ENCODE measurements around the gene WFDC2.

The WFDC2 gene

GRCh38 chr20:45497971-45498494 is 28.5 kb downstream of the WFDC2 start:
- H3K9me3 Mint-ChIP-seq: no peaks in the 10 kb centered on the region
- no peaks in the 10 kb centered on the region for H3K36me3 Mint-ChIP-seq (ENCODE audit: low read depth)
- H3K27me3 Mint-ChIP-seq (ENCODE audit: low read depth): peaks cover 16% of the 10 kb centered on the region
- H3K4me1 Mint-ChIP-seq (ENCODE audit: low read depth): no peaks in the 10 kb centered on the region
- H3K4me3 Mint-ChIP-seq: no peak overlapping the region
- H3K27ac Mint-ChIP-seq: no peak overlapping the region

GRCh38 chr20:45500022-45500421 is 30.5 kb downstream of the WFDC2 start:
- no peaks in the 10 kb centered on the region for H3K36me3 Mint-ChIP-seq (ENCODE audit: low read depth)
- H3K27me3 Mint-ChIP-seq (ENCODE audit: low read depth): peaks cover 19% of the 10 kb centered on the region
- H3K4me1 Mint-ChIP-seq (ENCODE audit: low read depth): no peaks in the 10 kb centered on the region
- no peaks in the 10 kb centered on the region for H3K9me3 Mint-ChIP-seq
- H3K4me3 Mint-ChIP-seq: no peak overlapping the region
- no peak overlapping the region for H3K27ac Mint-ChIP-seq

DNA sequence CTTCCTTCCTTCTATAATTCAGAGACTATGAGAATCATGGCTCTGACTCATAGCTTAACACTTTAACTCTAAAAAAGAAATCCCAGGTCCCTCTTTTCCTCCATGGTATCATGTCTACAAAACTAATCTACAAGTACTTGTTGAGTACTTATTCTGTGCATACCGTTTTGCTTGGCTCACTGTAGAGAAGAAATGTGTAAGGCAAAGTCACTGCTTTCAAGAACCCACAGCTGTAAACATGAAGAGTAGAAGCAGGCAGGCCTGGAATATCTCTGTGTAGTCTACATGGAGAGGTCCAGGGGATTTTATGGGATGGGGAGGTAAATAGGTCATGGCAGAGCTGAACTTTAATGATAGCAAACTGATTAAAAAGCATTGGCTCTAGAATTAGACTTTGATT is 32.0 kb downstream of the WFDC2 start:
- Mint-ChIP-seq H3K4me1 (ENCODE audit: low read depth) (no peaks in the 10 kb centered on the region), H3K36me3 (ENCODE audit: low read depth) (no peaks in the 10 kb centered on the region), H3K9me3 (no peaks in the 10 kb centered on the region), H3K4me3 (no peak overlapping the region), H3K27ac (no peak overlapping the region), H3K27me3 (ENCODE audit: low read depth) (peaks cover 22% of the 10 kb centered on the region)

GRCh38 chr20:45502561-45502960 is 33.0 kb downstream of the WFDC2 start:
- no peaks in the 10 kb centered on the region for H3K36me3 Mint-ChIP-seq (ENCODE audit: low read depth)
- no peak overlapping the region for H3K27ac Mint-ChIP-seq
- H3K27me3 Mint-ChIP-seq (ENCODE audit: low read depth): peaks cover 22% of the 10 kb centered on the region
- H3K4me3 Mint-ChIP-seq: no peak overlapping the region
- peaks cover 6% of the 10 kb centered on the region for H3K4me1 Mint-ChIP-seq (ENCODE audit: low read depth)
- no peaks in the 10 kb centered on the region for H3K9me3 Mint-ChIP-seq

DNA sequence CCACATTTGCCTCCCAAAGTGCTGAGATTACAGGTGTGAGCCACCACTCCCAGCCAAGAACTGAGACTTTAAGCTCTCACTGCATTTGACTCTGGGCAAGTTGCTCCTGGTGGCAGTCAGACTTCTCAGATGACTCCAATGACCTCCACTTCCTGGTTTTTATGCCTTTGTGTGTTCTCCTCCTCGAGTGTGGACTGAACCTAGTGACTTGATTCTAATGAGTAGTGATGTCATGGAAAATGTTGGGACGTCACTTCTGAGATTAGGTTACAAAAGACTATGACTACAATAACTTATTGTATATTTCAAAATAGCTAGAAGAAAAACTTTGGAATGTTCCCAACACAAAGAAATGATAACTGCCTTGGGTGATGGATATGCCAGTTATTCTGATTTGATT is 33.9 kb downstream of the WFDC2 start:
- no peaks in the 10 kb centered on the region for H3K36me3 Mint-ChIP-seq (ENCODE audit: low read depth)
- H3K4me3 Mint-ChIP-seq: no peak overlapping the region
- no peak overlapping the region for H3K27ac Mint-ChIP-seq
- no peaks in the 10 kb centered on the region for H3K9me3 Mint-ChIP-seq
- peaks cover 22% of the 10 kb centered on the region for H3K27me3 Mint-ChIP-seq (ENCODE audit: low read depth)
- H3K4me1 Mint-ChIP-seq (ENCODE audit: low read depth): peaks cover 6% of the 10 kb centered on the region

DNA sequence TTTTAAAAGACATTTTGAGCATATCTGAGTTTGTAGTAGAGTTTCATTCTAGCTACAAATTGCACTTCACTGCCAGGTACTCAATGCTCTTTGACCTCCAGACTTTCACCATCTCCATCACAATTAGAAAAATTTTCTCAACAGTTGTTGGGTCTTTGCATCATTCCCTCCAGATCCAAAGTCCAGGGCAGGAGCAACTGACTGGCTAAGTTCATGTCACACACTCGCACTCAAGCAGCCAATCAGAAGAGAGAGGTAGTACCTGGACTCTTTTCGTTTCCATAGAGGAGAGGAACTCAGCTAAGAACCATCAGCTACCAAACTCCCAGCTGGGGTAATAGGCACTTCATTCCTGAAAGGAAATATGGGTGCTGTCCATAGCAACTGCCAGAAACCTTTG is 36.8 kb downstream of the WFDC2 start:
- no peak overlapping the region for H3K27ac Mint-ChIP-seq
- H3K4me1 Mint-ChIP-seq (ENCODE audit: low read depth): peaks cover 6% of the 10 kb centered on the region
- H3K36me3 Mint-ChIP-seq (ENCODE audit: low read depth): no peaks in the 10 kb centered on the region
- H3K9me3 Mint-ChIP-seq: no peaks in the 10 kb centered on the region
- H3K4me3 Mint-ChIP-seq: no peak overlapping the region
- H3K27me3 Mint-ChIP-seq (ENCODE audit: low read depth): peaks cover 18% of the 10 kb centered on the region

DNA sequence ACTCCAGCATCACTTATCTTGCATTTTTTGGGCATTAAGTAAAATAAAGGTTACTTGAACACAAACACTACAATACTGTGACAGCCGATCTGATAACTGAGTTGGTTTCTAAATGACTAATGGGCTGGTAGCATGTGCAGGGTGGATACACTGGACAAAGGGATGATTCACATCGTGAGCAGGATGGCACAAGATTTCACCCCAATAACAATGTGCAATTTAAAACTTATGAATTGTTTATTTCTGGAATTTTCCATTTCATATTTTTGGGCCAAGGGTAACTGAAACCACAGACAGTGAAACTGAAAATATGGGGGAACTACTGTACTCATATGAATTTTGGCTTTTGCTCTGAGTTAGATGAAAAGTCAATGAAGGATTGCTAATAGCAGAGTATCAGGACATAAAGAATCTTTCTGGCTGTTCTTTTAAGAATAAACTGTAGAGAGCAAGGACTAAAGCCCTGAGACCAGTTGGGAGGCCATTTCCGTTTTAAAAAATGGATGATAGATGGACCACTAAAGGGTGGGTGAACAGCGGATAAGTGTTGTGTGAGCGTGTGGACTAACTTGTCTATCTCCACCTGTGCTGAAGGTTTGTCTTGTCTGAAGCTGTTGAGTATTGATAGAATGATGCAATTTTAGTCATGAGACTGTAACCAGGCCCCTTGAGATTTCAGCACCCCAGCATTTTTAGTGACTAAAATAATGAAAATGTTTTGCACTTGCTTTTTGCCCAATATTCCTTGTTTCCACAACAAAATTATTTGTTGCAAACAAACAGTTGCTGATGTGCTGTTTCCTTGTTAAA is 37.7 kb downstream of the WFDC2 start:
- no peaks in the 10 kb centered on the region for H3K36me3 Mint-ChIP-seq (ENCODE audit: low read depth)

DNA sequence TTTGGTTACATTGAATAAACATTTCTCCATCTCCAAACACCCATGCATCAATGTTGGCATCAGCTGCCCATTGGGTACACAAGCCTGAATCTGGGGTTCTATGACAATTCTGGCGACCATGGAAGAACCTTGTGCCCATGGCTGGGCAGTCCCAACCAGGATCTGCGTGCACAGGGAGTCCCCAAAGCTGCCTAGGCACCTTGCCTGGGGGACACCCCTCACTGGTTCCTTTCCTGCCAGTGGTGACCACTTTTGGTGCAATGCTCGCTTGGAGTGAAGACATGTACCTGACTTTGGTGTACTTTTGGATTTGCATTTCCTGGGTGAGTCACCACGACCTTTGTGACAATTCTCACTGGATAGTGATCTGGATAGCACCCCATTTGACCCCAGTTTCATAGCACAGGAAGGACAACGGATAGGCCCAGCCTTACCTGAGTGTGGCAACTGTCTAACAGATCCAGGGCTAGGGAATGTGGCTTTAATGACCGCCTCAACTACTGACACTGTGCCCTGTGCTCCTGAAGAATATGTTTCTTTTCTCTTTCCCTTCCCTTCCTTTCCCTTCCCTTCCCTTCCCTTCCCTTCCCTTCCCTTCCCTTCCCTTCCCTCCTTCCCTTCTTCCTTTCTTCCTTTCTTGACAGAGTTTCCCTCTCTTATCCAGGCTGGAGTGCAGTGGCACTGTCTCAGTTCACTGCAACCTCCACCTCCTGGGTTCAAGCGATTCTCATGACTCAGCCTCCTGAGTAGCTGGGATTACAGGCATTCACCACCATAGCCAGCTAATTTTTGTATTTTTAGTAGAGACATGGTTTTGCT is 38.7 kb downstream of the WFDC2 start:
- Mint-ChIP-seq H3K4me1 (ENCODE audit: low read depth) (peaks cover 6% of the 10 kb centered on the region), H3K27me3 (ENCODE audit: low read depth) (peaks cover 17% of the 10 kb centered on the region), H3K9me3 (no peaks in the 10 kb centered on the region), H3K36me3 (ENCODE audit: low read depth) (no peaks in the 10 kb centered on the region), H3K4me3 (no peak overlapping the region), H3K27ac (no peak overlapping the region)

More for the DNA sequence above, 37.7 kb downstream of the WFDC2 start:
- H3K9me3 Mint-ChIP-seq: no peaks in the 10 kb centered on the region
- H3K27me3 Mint-ChIP-seq (ENCODE audit: low read depth): peaks cover 18% of the 10 kb centered on the region
- no peak overlapping the region for H3K27ac Mint-ChIP-seq
- H3K4me3 Mint-ChIP-seq: no peak overlapping the region
- peaks cover 6% of the 10 kb centered on the region for H3K4me1 Mint-ChIP-seq (ENCODE audit: low read depth)

DNA sequence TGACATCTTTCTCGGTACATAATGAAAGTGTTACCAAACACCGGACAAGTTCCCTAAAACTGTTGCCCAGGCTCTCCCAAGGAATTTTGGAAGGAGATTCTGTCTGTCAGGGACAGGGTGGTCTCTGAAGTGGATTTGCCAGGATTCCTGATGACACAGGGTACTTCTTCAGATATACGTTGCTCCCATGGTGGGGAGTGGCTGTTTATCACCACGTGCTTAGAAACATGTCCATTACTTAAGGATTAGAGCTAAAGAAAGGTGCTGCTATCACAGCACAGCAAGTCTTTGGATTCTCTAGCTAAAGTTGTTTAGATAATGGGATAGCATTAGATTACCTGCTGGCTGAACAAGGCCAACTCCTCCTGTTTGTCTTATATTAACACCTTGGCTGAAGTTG is 39.5 kb downstream of the WFDC2 start:
- Mint-ChIP-seq H3K9me3 (no peaks in the 10 kb centered on the region), H3K4me3 (no peak overlapping the region), H3K4me1 (ENCODE audit: low read depth) (peaks cover 6% of the 10 kb centered on the region), H3K36me3 (ENCODE audit: low read depth) (no peaks in the 10 kb centered on the region), H3K27ac (no peak overlapping the region), H3K27me3 (ENCODE audit: low read depth) (peaks cover 15% of the 10 kb centered on the region)

- Mint-ChIP-seq H3K4me3 (no peak overlapping the region), H3K36me3 (ENCODE audit: low read depth) (no peaks in the 10 kb centered on the region), H3K27ac (no peak overlapping the region), H3K9me3 (no peaks in the 10 kb centered on the region), H3K27me3 (ENCODE audit: low read depth) (peaks cover 20% of the 10 kb centered on the region), H3K4me1 (ENCODE audit: low read depth) (peaks cover 6% of the 10 kb centered on the region)
Observed at GRCh38 chr20:45510242-45510862, 40.8 kb downstream of the WFDC2 start.

DNA sequence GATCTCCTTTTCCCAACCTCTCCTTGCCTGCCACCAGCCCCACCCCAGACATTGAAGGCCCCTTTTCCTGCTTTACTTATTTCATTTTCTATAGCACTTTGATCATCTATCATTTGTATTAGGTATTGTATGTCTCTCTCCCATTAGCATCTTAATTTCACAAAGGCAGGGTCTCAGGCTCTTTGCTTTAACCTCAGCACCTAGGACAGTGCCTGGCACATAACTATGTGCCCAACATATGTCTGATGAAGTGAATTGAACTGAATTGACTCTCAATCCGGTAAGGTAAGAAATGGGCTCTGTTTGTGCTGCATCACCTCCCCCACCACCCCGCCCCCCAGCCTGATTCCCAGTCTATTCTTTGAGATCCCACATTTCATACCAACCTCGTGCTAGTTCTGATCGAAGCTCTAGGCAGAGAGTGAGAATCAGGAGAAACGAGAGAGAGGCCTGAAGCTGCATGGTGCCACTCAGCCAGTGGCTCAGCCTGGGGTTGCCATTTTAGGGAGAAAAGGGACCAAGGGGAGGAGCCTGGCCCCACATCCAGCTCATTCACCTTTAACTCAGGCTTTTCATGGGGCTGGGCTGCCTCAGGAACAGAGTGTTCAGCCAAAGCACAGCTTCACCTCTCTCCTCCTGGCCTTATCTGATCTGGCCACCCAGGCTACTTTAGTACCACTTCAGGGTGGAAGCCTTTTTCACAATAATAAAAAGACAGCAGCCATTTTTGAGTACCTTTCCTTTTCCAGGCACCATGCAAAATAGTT is 45.8 kb downstream of the WFDC2 start, which contains the start of gene SPINT3:
Gene SPINT3, minus strand, starts transcription at position 476 of the 767 bp plus-strand sequence. Its CDS starts 14 bp downstream, at position 462.
- no peaks in the 10 kb centered on the region for H3K36me3 Mint-ChIP-seq (ENCODE audit: low read depth)

DNA sequence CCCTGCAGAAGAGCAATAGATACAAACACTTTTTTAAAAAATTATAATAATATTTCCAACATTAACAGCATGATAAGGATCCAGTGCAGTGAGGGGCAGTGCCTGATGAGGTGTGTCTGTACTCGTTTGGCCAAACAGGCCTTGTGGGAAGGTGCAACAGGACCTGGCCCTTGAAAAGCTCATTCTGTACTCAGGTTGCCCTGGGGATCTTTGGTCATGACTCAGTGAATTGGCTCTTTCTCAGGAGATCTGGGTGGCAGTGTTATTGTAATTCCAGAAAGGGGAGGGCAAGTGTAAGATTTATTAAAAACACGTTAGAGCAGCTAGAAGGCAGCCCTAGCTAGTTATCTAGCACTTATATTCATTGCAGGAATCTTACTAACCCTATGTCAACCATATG is 48.7 kb downstream of the WFDC2 start:
- no peaks in the 10 kb centered on the region for H3K9me3 Mint-ChIP-seq
- H3K4me3 Mint-ChIP-seq: no peak overlapping the region
- no peaks in the 10 kb centered on the region for H3K36me3 Mint-ChIP-seq (ENCODE audit: low read depth)
- no peak overlapping the region for H3K27ac Mint-ChIP-seq
- H3K27me3 Mint-ChIP-seq (ENCODE audit: low read depth): peaks cover 13% of the 10 kb centered on the region
- H3K4me1 Mint-ChIP-seq (ENCODE audit: low read depth): no peaks in the 10 kb centered on the region

More for the DNA sequence above, 45.8 kb downstream of the WFDC2 start, which contains the start of gene SPINT3:
- no peaks in the 10 kb centered on the region for H3K9me3 Mint-ChIP-seq
- H3K27ac Mint-ChIP-seq: no peak within 1 kb of the TSS
- H3K4me3 Mint-ChIP-seq: no peak within 1 kb of the TSS
- H3K4me1 Mint-ChIP-seq (ENCODE audit: low read depth): no peaks in the 10 kb centered on the region
- H3K27me3 Mint-ChIP-seq (ENCODE audit: low read depth): peaks cover 14% of the 10 kb centered on the region

- peaks cover 22% of the 10 kb centered on the region for H3K27me3 Mint-ChIP-seq (ENCODE audit: low read depth)
- no peak overlapping the region for H3K27ac Mint-ChIP-seq
- H3K9me3 Mint-ChIP-seq: no peaks in the 10 kb centered on the region
- H3K4me1 Mint-ChIP-seq (ENCODE audit: low read depth): no peaks in the 10 kb centered on the region
- H3K36me3 Mint-ChIP-seq (ENCODE audit: low read depth): no peaks in the 10 kb centered on the region
- no peak overlapping the region for H3K4me3 Mint-ChIP-seq
Observed at GRCh38 chr20:45523821-45524220, 54.3 kb downstream of the WFDC2 start.

DNA sequence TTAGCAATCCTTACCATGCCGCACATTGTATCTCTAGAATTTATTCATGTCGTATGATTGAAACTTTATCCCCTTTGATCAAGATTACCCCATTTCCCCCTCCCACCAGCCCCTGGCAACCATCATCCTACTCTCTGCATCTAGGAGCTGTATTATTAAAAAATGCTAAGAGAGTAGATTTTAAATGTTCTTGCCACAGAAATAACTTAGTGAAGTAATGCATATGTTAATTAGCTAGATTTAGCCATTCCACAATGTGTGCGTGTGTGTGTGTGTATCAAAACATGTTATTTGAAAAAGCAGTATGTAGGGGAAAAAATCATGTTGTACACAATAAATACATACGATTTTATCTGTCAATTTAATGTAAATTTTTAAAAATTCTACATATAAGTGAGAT is 57.7 kb downstream of the WFDC2 start:
- Mint-ChIP-seq H3K4me1 (ENCODE audit: low read depth) (no peaks in the 10 kb centered on the region), H3K4me3 (no peak overlapping the region), H3K9me3 (no peaks in the 10 kb centered on the region), H3K27ac (no peak overlapping the region), H3K36me3 (ENCODE audit: low read depth) (no peaks in the 10 kb centered on the region), H3K27me3 (ENCODE audit: low read depth) (peaks cover 25% of the 10 kb centered on the region)
